Stomach (tissue), 4 donors: ENCODE measurements around the gene POLR3GL.

Source experiments
- POLR2A ChIP-seq, 4 donors: fragments of 450-650 bp; IDR thresholded peaks; one replicate each; pipeline ENCODE4 v1.6.1; 2016; ENCODE audit warnings: antibody characterized with exemption in 4 of 4, control low read depth in 2 of 4, mild to moderate bottlenecking in 1 of 4, moderate library complexity in 1 of 4
- POLR2AphosphoS5 ChIP-seq, 3 donors: sonication (generic); formaldehyde crosslinking; IDR thresholded peaks; one replicate each; pipeline ENCODE4 v1.6.1; 2016; ENCODE audit warnings: antibody characterized with exemption in 3 of 3
- TF ChIP-seq, protein P1 (sequence below), 7 experiments: fragments of 450-650 bp in 4 of 7; fragments of 200-600 bp in 3 of 7; sonication (generic) in 3 of 7; IDR thresholded peaks; one replicate each; pipeline ENCODE4 v1.5.1; 2016 to 2019; ENCODE audit warnings: antibody characterized with exemption in 7 of 7, control low read depth in 2 of 7, mild to moderate bottlenecking in 1 of 7

DNA sequence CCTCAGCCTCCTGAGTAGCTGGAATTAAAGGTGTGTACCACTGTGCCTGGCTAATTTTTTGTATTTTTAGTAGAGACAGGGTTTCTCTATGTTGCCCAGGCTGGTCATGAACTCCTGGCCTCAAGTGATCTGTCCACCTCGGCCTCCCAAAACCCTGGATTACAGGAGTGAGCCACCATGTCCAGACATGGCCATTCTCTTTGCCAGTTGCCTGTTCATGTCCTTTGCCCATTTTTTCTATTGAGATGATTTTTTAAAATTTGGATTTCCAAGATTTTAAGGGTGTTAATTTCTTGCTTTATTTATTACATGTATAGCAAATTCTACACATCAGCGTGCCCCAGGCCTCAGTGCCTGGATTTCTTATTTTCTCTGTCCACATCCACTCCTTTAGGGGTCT, 2.8 kb downstream of the POLR3GL start:
- TF ChIP-seq POLR2A (IDR thresholded peaks at IDR 0.05) = no peak
- TF ChIP-seq, protein P1, sequence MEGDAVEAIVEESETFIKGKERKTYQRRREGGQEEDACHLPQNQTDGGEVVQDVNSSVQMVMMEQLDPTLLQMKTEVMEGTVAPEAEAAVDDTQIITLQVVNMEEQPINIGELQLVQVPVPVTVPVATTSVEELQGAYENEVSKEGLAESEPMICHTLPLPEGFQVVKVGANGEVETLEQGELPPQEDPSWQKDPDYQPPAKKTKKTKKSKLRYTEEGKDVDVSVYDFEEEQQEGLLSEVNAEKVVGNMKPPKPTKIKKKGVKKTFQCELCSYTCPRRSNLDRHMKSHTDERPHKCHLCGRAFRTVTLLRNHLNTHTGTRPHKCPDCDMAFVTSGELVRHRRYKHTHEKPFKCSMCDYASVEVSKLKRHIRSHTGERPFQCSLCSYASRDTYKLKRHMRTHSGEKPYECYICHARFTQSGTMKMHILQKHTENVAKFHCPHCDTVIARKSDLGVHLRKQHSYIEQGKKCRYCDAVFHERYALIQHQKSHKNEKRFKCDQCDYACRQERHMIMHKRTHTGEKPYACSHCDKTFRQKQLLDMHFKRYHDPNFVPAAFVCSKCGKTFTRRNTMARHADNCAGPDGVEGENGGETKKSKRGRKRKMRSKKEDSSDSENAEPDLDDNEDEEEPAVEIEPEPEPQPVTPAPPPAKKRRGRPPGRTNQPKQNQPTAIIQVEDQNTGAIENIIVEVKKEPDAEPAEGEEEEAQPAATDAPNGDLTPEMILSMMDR (IDR thresholded peaks at IDR 0.05) = no peak
- TF ChIP-seq POLR2AphosphoS5 (IDR thresholded peaks at IDR 0.05) = no peak
